Body of pancreas (tissue), 4 donors: ENCODE measurements around the gene ANKRD33B. TPM values are rescaled to one million over a fixed set of nuclear protein-coding genes. Genes with fewer than 3 reads are reported as not detected.

Experiments used
- ATAC-seq: fragments of 150-250 bp; one replicate; pipeline ENCODE4 v1.9.1; 2016
- DNase-seq, 4 donors: peaks; one replicate each; pipeline ENCODE4 v3.0.0-alpha.2; 2019
- H3K27ac ChIP-seq, 4 donors: fragments of 200-600 bp; sonication (generic); 1 replicate in 3 of 4; 2 replicates in 1 of 4; pipeline versions ENCODE4 v1.5.1 to v1.6.1; 2016 to 2019; ENCODE audit warnings: mild to moderate bottlenecking in 1 of 4, mixed read lengths in 1 of 4, moderate library complexity in 1 of 4
- H3K27me3 ChIP-seq, 2 donors: fragments of 200-600 bp; sonication (generic); one replicate each; pipeline ENCODE4 v1.6.0; 2016; ENCODE audit warnings: mild to moderate bottlenecking in 1 of 2
- H3K36me3 ChIP-seq, 2 donors: fragments of 200-600 bp; sonication (generic); replicated peaks in 1 of 2; 2 replicates each; pipeline ENCODE4 v1.5.1; 2016; ENCODE audit warnings: low read depth in 2 of 2; ENCODE audit not compliant: insufficient read depth in 1 of 2
- H3K4me1 ChIP-seq: fragments of 200-600 bp; sonication (generic); one replicate; pipeline ENCODE4 v1.6.0; 2016
- H3K4me3 ChIP-seq, 2 donors: fragments of 200-600 bp; sonication (generic); 1 replicate in 1 of 2; 2 replicates in 1 of 2; pipeline ENCODE4 v1.5.1; 2016 to 2019
- H3K9me3 ChIP-seq, 3 donors: fragments of 200-600 bp; sonication (generic); 1 replicate in 2 of 3; 2 replicates in 1 of 3; pipeline ENCODE4 v1.5.1; 2016
- CTCF ChIP-seq, 7 experiments: fragments of 450-650 bp in 4 of 7; fragments of 200-600 bp in 3 of 7; sonication (generic) in 3 of 7; IDR thresholded peaks; one replicate each; pipeline ENCODE4 v1.5.1; 2016 to 2019; ENCODE audit warnings: antibody characterized with exemption in 7 of 7
- POLR2A ChIP-seq, 3 donors: fragments of 450-650 bp; IDR thresholded peaks; one replicate each; pipeline ENCODE4 v1.6.1; 2016; ENCODE audit warnings: antibody characterized with exemption in 3 of 3, mild to moderate bottlenecking in 2 of 3
- WGBS, 2 donors: methylation state at CpG; one replicate each; pipeline ENCODE4 v1.1.5; 2017; 5-methylcytosine and 5-hydroxymethylcytosine counted together
- intact Hi-C: fragments of 100-400 bp; cut with DNase I; formaldehyde crosslinking; loops from one replicate; pipeline ENCODE4 v1.15.1; 2023
- total RNA-seq, 2 donors: library from RNA; depleted of rRNA; stranded (reverse); fragments of >200 nt; gene quantifications; one replicate each; pipeline ENCODE4 v1.1.0, GENCODE V29; 2016

ANKRD33B gene
- total RNA-seq, 2 donors from 2014 or later: 2.3 to 3.9 TPM

GRCh38 chr5:10527281-10527950, 36.5 kb upstream of the ANKRD33B start:
- DNase-seq: no peak
- 75 to 77% methylated on average over 11 of the region's 11 CpGs for WGBS, 2 donors
- no peak for TF ChIP-seq POLR2A (IDR thresholded peaks at IDR 0.05)
- TF ChIP-seq CTCF (IDR thresholded peaks at IDR 0.05): no peak

GRCh38 chr5:10528056-10528816, 35.6 kb upstream of the ANKRD33B start:
- Histone ChIP-seq H3K27ac (no peak overlapping the region), H3K9me3 (no peaks in the 10 kb centered on the region), H3K4me3 (no peak overlapping the region), H3K27me3 (no peaks in the 10 kb centered on the region), H3K36me3 (no peaks in the 10 kb centered on the region), H3K4me1 (no peaks in the 10 kb centered on the region)
- ATAC-seq (no peak), DNase-seq (no peak)
- WGBS, 2 donors: 64 to 69% methylated on average over 9 of the region's 9 CpGs
- intact Hi-C loops: no loop called here
- no peak for TF ChIP-seq CTCF (IDR thresholded peaks at IDR 0.05)
- TF ChIP-seq POLR2A (IDR thresholded peaks at IDR 0.05): no peak

More at GRCh38 chr5:10527281-10527950, 36.5 kb upstream of the ANKRD33B start:
- no peak overlapping the region for H3K4me3 ChIP-seq
- H3K36me3 ChIP-seq: no peaks in the 10 kb centered on the region
- intact Hi-C loops: no loop called here
- no peaks in the 10 kb centered on the region for H3K27me3 ChIP-seq
- H3K27ac ChIP-seq: no peak overlapping the region
- H3K9me3 ChIP-seq: no peaks in the 10 kb centered on the region
- H3K4me1 ChIP-seq: no peaks in the 10 kb centered on the region
- no peak for ATAC-seq

GRCh38 chr5:10528827-10529226, 35.0 kb upstream of the ANKRD33B start:
- Histone ChIP-seq H3K36me3 (no peaks in the 10 kb centered on the region), H3K4me1 (no peaks in the 10 kb centered on the region), H3K27ac (no peak overlapping the region), H3K4me3 (no peak overlapping the region), H3K27me3 (no peaks in the 10 kb centered on the region), H3K9me3 (no peaks in the 10 kb centered on the region)
- ATAC-seq: no peak
- TF ChIP-seq POLR2A (IDR thresholded peaks at IDR 0.05) (no peak), CTCF (IDR thresholded peaks at IDR 0.05) (no peak)
- intact Hi-C loops: no loop called here
- WGBS, 2 donors: 47% methylated on average over 1 of the region's 1 CpG
- no peak for DNase-seq

DNA sequence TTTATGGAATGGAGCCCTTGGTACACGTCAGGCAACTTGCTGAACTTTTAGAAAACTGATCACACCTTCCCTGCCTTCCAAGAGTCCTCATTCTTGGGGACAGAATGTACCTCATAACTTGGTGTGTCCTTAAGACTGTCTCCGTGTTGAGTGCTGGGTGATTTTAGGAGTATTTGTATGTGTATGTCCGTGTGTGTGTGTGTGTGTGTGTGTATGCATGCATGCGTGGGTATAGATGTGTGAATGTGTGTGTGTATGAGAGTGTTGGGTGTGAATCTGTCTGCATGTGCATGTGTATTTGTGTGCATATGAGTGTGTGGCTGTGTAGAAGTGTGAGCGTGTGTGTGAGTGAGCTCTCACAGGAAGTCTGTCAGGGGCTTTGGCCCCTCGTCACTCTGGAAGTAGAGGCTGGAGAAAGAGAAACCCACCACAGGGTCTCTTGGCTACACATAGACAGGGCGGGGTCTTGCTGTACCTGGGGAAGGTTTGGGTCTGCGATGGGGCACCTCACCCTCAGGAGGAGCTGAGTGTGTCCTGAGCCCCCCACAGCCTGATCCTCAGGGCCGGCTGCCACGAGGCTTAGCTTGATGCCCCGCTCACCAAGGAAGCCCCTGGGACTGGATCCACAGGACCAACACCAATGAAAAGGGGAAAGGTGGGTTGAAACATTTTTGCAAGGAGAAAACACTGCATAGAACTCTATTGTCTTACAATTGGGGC, 33.1 kb upstream of the ANKRD33B start:
- Histone ChIP-seq H3K9me3 (no peaks in the 10 kb centered on the region), H3K4me3 (no peak overlapping the region), H3K27ac (no peak overlapping the region), H3K4me1 (no peaks in the 10 kb centered on the region), H3K27me3 (no peaks in the 10 kb centered on the region), H3K36me3 (no peaks in the 10 kb centered on the region)
- DNase-seq: no peak
- 65 to 76% methylated on average over 11 of the region's 11 CpGs for WGBS, 2 donors
- ATAC-seq: no peak
- intact Hi-C loops: no loop called here
- TF ChIP-seq POLR2A (IDR thresholded peaks at IDR 0.05) (no peak), CTCF (IDR thresholded peaks at IDR 0.05) (no peak)
